K562 (cell line): Measurements from ENCODE around the gene MKRN2OS. TPM values are rescaled to one million over a fixed set of nuclear protein-coding genes. Genes with fewer than 3 reads are reported as not detected.

Experiments used
- ATAC-seq: fragments of 200-7000 bp; cut with Tn5 transposase; 3 replicates; pipeline ENCODE4 v1.9.1; 2020; ENCODE audit warnings: moderate library complexity
- BruUV-seq: library from RNA; stranded (reverse); fragments of 400-500 nt; replicated peaks from 2 replicates; lab custom pipeline; 2021; lab: Mats Ljungman, UMichigan
- CTCF ChIA-PET: fragments of 300-600 bp; formaldehyde crosslinking; extraction: SDS; loops from one replicate; lab custom pipeline; 2021; ENCODE audit warnings: low intra/inter-chr PET ratio; lab: Yijun Ruan, JAX
- POLR2A ChIA-PET: fragments of 300-600, 350-650 bp; sonication (Branson Sonifier 250); formaldehyde crosslinking; extraction: SDS; loops from one replicate; lab custom pipeline; 2021; ENCODE audit warnings: antibody characterized with exemption, inconsistent platforms; lab: Yijun Ruan, JAX
- DNase-seq, 4 experiments: peaks; one replicate each; pipeline versions ENCODE4 v3.0.0 to v3.0.0-alpha.2; 2011 to 2018; ENCODE audit warnings: low spot score in 3 of 4, mixed read lengths in 3 of 4; ENCODE audit errors: extremely low read depth in 1 of 4
- FAIRE-seq: peaks from 2 replicates; lab custom pipeline; 2011; peaks lifted over from hg19 to GRCh38; lab: Jason Lieb, UNC
- H2AFZ ChIP-seq: 2 replicates; pipeline ENCODE4 v1.6.0; 2011; ENCODE audit warnings: low read depth, low read length, control low read depth, inconsistent platforms
- H3K27ac ChIP-seq: fragments of 200-600 bp; 3 replicates; pipeline ENCODE4 v1.8.0; 2011; ENCODE audit warnings: low read depth, mild to moderate bottlenecking, control low read depth, inconsistent platforms, low read length, moderate library complexity, mixed read lengths; ENCODE audit errors: extremely low read depth
- H3K27me3 ChIP-seq, 2 experiments: fragments of 300-600 bp in 1 of 2; 2 replicates in 1 of 2; 3 replicates in 1 of 2; pipeline versions ENCODE4 v1.6.0 to v1.8.0; 2011; ENCODE audit warnings: inconsistent platforms in 2 of 2, low read length in 2 of 2, mild to moderate bottlenecking in 1 of 2, mixed read lengths in 1 of 2, moderate library complexity in 1 of 2; ENCODE audit not compliant: control insufficient read depth in 2 of 2, insufficient read depth in 2 of 2
- H3K36me3 ChIP-seq: fragments of 300-600 bp; 3 replicates; pipeline ENCODE4 v1.8.0; 2011; ENCODE audit warnings: mild to moderate bottlenecking, low read length, inconsistent platforms; ENCODE audit not compliant: control insufficient read depth, insufficient read depth
- H3K4me1 ChIP-seq, 2 experiments: fragments of 200-600 bp in 1 of 2; replicated peaks in 1 of 2; 2 replicates in 1 of 2; 3 replicates in 1 of 2; pipeline versions ENCODE4 v1.5.1 to v1.8.0; 2011; ENCODE audit warnings: inconsistent platforms in 2 of 2, low read length in 2 of 2, mild to moderate bottlenecking in 1 of 2, mixed read lengths in 1 of 2, moderate library complexity in 1 of 2; ENCODE audit not compliant: control insufficient read depth in 2 of 2, insufficient read depth in 2 of 2
- H3K4me2 ChIP-seq: 2 replicates; pipeline ENCODE4 v1.6.1; 2011; ENCODE audit warnings: low read length, control low read depth, inconsistent platforms, mixed read lengths; ENCODE audit not compliant: insufficient read depth
- H3K4me3 ChIP-seq: fragments of 200-600 bp; sonication (generic), shearing (Covaris generic); 2 replicates; pipeline ENCODE4 v1.5.1; 2016; ENCODE audit warnings: control low read depth, inconsistent platforms
- H3K79me2 ChIP-seq: fragments of 200-600 bp; 3 replicates; pipeline ENCODE4 v1.8.0; 2011; ENCODE audit warnings: low read length, inconsistent platforms; ENCODE audit not compliant: control insufficient read depth, insufficient read depth
- H3K9ac ChIP-seq, 2 experiments: 2 replicates each; pipeline versions ENCODE4 v1.6.0 to v1.6.1; 2011; ENCODE audit warnings: low read depth in 2 of 2, low read length in 2 of 2, control low read depth in 1 of 2, inconsistent platforms in 1 of 2, mild to moderate bottlenecking in 1 of 2, mixed read lengths in 1 of 2; ENCODE audit not compliant: insufficient read depth in 1 of 2
- H3K9me1 ChIP-seq: one replicate; pipeline ENCODE4 v1.6.0; 2011; ENCODE audit warnings: inconsistent platforms, mild to moderate bottlenecking, low read length, moderate library complexity; ENCODE audit not compliant: control insufficient read depth, insufficient read depth
- H3K9me3 ChIP-seq: replicated peaks from 2 replicates; pipeline ENCODE4 v1.5.1; 2011; ENCODE audit warnings: low read depth, low read length, inconsistent platforms; ENCODE audit not compliant: control insufficient read depth, insufficient read depth
- H4K20me1 ChIP-seq: replicated peaks from 2 replicates; pipeline ENCODE4 v1.6.1; 2011; ENCODE audit warnings: low read length, inconsistent platforms, mixed read lengths; ENCODE audit not compliant: control insufficient read depth, insufficient read depth
- FOS ChIP-seq: IDR thresholded peaks from 3 replicates; pipeline ENCODE4 v1.6.1; 2011; ENCODE audit not compliant: insufficient read length; ENCODE audit errors: extremely low read depth
- FOXA3 ChIP-seq, 2 experiments: fragments of 450-650 bp in 1 of 2; sonication (generic) in 1 of 2; formaldehyde crosslinking; IDR thresholded peaks in 1 of 2; conservative IDR thresholded peaks in 1 of 2; 2 replicates each; pipeline versions ENCODE4 v1.4.0 to v1.8.0; 2020 to 2022; ENCODE audit warnings: mild to moderate bottlenecking in 2 of 2, missing genetic modification reagents in 1 of 2
- HDAC3 ChIP-seq: fragments of 450-650 bp; IDR thresholded peaks from 2 replicates; pipeline ENCODE4 v1.6.1; 2018; ENCODE audit warnings: borderline replicate concordance, mild to moderate bottlenecking, moderate library complexity; ENCODE audit not compliant: partially characterized antibody
- MXI1 ChIP-seq: IDR thresholded peaks from 2 replicates; pipeline ENCODE4 v1.6.1; 2011; ENCODE audit warnings: low read depth, mild to moderate bottlenecking, improper control_type of control experiment, low read length
- RBM17 ChIP-seq: fragments of 200-400 bp; formaldehyde crosslinking; IDR thresholded peaks from 2 replicates; pipeline ENCODE4 v1.6.1; 2017; ENCODE audit warnings: low read depth, mild to moderate bottlenecking, low read length, borderline replicate concordance
- RNF2 ChIP-seq: sonication (generic); IDR thresholded peaks from 2 replicates; pipeline ENCODE4 v1.6.1; 2016
- SMAD2 ChIP-seq: fragments of 150-350 bp; IDR thresholded peaks from 2 replicates; pipeline ENCODE4 v1.6.1; 2014; ENCODE audit warnings: low read depth, mild to moderate bottlenecking, low read length
- U2AF1 ChIP-seq: fragments of 200-400 bp; formaldehyde crosslinking; optimal IDR thresholded peaks from 2 replicates; pipeline ENCODE3; 2017; ENCODE audit warnings: mild to moderate bottlenecking, low read depth, low read length, moderate library complexity
- ZNF232 ChIP-seq: sonication (generic); formaldehyde crosslinking; IDR thresholded peaks from 2 replicates; pipeline ENCODE4 v1.8.0; 2022; ENCODE audit warnings: mild to moderate bottlenecking, missing genetic modification reagents
- WGBS: fragments of 100-300 bp; shearing (Covaris generic); methylation state at CpG from one replicate; pipeline ENCODE4 v1.1.6; 2016; ENCODE audit warnings: low coverage, mixed read lengths; ENCODE audit not compliant: insufficient coverage; ENCODE audit errors: missing lambda C conversion rate; 5-methylcytosine and 5-hydroxymethylcytosine counted together
- in situ Hi-C: fragments of 300-500 bp; cut with MboI; formaldehyde crosslinking; loops from 4 replicates; pipeline ENCODE4 v1.15.0; 2018; ENCODE audit warnings: inconsistent platforms, mixed read lengths
- intact Hi-C: fragments of 100-400 bp; cut with micrococcal nuclease; formaldehyde crosslinking; loops from 2 replicates; pipeline ENCODE4 v1.14.2; 2022
- polyA plus RNA-seq, 8 experiments: library from polyadenylated mRNA; depleted of rRNA in 4 of 8; stranded (reverse) in 5 of 8; unstranded in 3 of 8; fragments of >200 nt; fragmentation: Nextera tagmentation in 2 of 8; fragmentation: Illumina TruSeq in 1 of 8; extraction: Ambion mirVana in 2 of 8; extraction: Trizol in 1 of 8; gene quantifications; 2 replicates each; pipeline versions ENCODE4 v1.2.1 to v1.2.3, GENCODE V29; 2011 to 2014; ENCODE audit warnings: inconsistent platforms in 1 of 8, missing spikeins in 1 of 8
- total RNA-seq, 7 experiments: library from RNA; depleted of rRNA in 6 of 7; stranded (reverse); fragments of >200 nt in 6 of 7; fragmentation: Illumina TruSeq in 2 of 7; extraction: Trizol in 2 of 7; gene quantifications; 2 replicates each; pipeline versions ENCODE4 v1.2.1 to v1.2.3, GENCODE V29; 2011 to 2021; ENCODE audit warnings: low replicate concordance in 1 of 7

MKRN2OS gene
- total and polyA plus RNA-seq, 9 of the 15 experiments (the other 6 are each of a cell fraction or from before 2014, with no cell fraction given) = 0.11 to 0.27 (median 0.17) TPM; not detected in 6

GRCh38 chr3:12503126-12503957 lies 42.0 kb downstream of the MKRN2OS start (continued):
- TF ChIP-seq ZNF232 (CRISPR knock-in tag) (no peak), U2AF1 (no peak)

- ChIA-PET POLR2A (no interaction called here), CTCF (no interaction called here)
- DNase-seq (no peak), ATAC-seq (no peak), FAIRE-seq (no peak)
- no peaks in the 10 kb centered on the region for H3K9me3 ChIP-seq
- no peak for TF ChIP-seq RBM17
- no peak for TF ChIP-seq FOS
- no peak for TF ChIP-seq SMAD2
- TF ChIP-seq MXI1 = no peak
- TF ChIP-seq FOXA3 (CRISPR knock-in tag; conservative IDR thresholded peaks at IDR 0.05 in 1 of 2, IDR thresholded peaks at IDR 0.05 in 1 of 2) = no peak
- TF ChIP-seq HDAC3 = no peak
- no peak for TF ChIP-seq RNF2
- H2AFZ ChIP-seq = no peak overlapping the region
- intact Hi-C loops (no loop called here), in situ Hi-C loops (no loop called here)
- no peaks in the 10 kb centered on the region for H3K9me1 ChIP-seq
- H3K27me3 ChIP-seq = no peaks in the 10 kb centered on the region
- H3K4me1 ChIP-seq = no peaks in the 10 kb centered on the region; a peak in 1 of 5 replicates
- no peak overlapping the region for H3K4me2 ChIP-seq
- no peaks in the 10 kb centered on the region; the same call in 1 of the 2 replicates for H4K20me1 ChIP-seq
- no TSS peak for BruUV-seq
- no peak overlapping the region for H3K27ac ChIP-seq
- no peaks in the 10 kb centered on the region for H3K79me2 ChIP-seq
- H3K4me3 ChIP-seq = no peak overlapping the region
- WGBS = 86% methylated on average over 7 of the region's 7 CpGs
- no peak overlapping the region for H3K9ac ChIP-seq
- peaks cover 95% of the 10 kb centered on the region for H3K36me3 ChIP-seq
Measured at GRCh38 chr3:12501360-12502020, 43.8 kb downstream of the MKRN2OS start.
